Upper lobe of left lung (tissue), 4 donors: ENCODE results near the gene CMIP.

Source experiments
- EP300 ChIP-seq, 4 donors: sonication (generic); formaldehyde crosslinking; IDR thresholded peaks; one replicate each; pipeline ENCODE4 v1.5.1; 2017; ENCODE audit warnings: antibody characterized with exemption in 4 of 4, control low read depth in 2 of 4
- POLR2A ChIP-seq, 4 donors: fragments of 450-650 bp; IDR thresholded peaks; one replicate each; pipeline ENCODE4 v1.5.1; 2016 to 2017; ENCODE audit warnings: antibody characterized with exemption in 4 of 4, mild to moderate bottlenecking in 2 of 4
- POLR2AphosphoS5 ChIP-seq, 2 donors: sonication (generic); formaldehyde crosslinking; IDR thresholded peaks; one replicate each; pipeline ENCODE4 v1.5.1; 2017; ENCODE audit warnings: antibody characterized with exemption in 2 of 2
- TF ChIP-seq, protein P1 (sequence below), 6 experiments: fragments of 450-650 bp in 4 of 6; fragments of 200-600 bp in 2 of 6; sonication (generic) in 2 of 6; IDR thresholded peaks; one replicate each; pipeline ENCODE4 v1.5.1; 2016 to 2019; ENCODE audit warnings: antibody characterized with exemption in 6 of 6

DNA sequence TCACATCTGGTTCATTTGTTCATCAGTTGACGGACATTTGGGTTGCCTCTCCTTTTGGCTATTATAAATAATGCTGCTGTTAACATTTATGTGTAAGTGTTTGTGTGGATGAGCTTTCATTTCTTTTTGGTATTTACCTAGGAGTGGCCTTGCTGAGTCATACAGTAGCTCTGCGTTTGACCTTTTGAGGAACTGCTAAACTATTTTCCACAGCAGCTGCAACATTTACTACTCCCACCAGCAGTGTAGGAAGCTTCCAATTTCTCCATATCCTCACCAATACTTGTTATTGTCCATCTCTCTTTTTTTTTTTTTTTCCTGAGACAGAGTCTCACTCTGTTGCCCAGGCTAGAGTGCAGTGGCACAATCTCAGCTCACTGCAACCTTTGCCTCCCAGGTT is 313.8 kb downstream of the CMIP start:
- TF ChIP-seq EP300 (IDR thresholded peaks at IDR 0.05) (no peak), POLR2A (IDR thresholded peaks at IDR 0.05) (no peak), POLR2AphosphoS5 (IDR thresholded peaks at IDR 0.05) (no peak)
- TF ChIP-seq, protein P1, sequence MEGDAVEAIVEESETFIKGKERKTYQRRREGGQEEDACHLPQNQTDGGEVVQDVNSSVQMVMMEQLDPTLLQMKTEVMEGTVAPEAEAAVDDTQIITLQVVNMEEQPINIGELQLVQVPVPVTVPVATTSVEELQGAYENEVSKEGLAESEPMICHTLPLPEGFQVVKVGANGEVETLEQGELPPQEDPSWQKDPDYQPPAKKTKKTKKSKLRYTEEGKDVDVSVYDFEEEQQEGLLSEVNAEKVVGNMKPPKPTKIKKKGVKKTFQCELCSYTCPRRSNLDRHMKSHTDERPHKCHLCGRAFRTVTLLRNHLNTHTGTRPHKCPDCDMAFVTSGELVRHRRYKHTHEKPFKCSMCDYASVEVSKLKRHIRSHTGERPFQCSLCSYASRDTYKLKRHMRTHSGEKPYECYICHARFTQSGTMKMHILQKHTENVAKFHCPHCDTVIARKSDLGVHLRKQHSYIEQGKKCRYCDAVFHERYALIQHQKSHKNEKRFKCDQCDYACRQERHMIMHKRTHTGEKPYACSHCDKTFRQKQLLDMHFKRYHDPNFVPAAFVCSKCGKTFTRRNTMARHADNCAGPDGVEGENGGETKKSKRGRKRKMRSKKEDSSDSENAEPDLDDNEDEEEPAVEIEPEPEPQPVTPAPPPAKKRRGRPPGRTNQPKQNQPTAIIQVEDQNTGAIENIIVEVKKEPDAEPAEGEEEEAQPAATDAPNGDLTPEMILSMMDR (IDR thresholded peaks at IDR 0.05), result no peak
